Muscle of arm (tissue), 12 donors: ENCODE measurements around the gene TRAPPC2B. TPM values are rescaled to one million over a fixed set of nuclear protein-coding genes. Genes with fewer than 3 reads are reported as not detected.
"Not testable (repeated sequence)": the region's sequence is repeated elsewhere in the genome, so short reads cannot be mapped to it uniquely, and the experiment has no call there.

Experiments used
- DNase-seq: peaks from one replicate; pipeline ENCODE4 v3.0.0-alpha.2; 2013
- polyA plus RNA-seq, 12 donors: library from polyadenylated mRNA; unstranded; fragments of 120-200 nt; gene quantifications; one replicate each; pipeline ENCODE4 v1.2.1, GENCODE V29; 2013; ENCODE audit not compliant: insufficient read length in 12 of 12

The TRAPPC2B gene
- polyA plus RNA-seq, 12 donors: 12.0 to 18.6 (median 15.0) TPM; not detected in 2

DNA sequence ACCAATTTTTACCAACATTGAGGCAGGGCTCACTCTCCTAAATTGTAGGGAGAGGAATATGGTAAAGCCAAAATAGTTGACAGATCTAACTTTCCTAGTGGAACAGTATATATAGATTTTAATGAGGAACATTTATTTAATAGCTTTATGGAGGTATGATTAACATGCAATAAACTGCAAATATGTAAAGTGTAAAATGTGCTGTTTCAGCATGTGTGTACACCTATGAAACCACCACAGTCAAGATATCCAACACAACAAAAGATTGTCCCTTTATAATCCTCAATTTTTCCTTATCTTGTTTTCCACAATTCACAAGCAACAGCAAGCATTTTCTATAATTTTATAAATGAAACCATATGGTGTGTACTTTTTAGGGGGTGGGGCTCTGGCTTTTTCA lies 4.1 kb upstream of the TRAPPC2B start:
- DNase-seq: no peak

DNA sequence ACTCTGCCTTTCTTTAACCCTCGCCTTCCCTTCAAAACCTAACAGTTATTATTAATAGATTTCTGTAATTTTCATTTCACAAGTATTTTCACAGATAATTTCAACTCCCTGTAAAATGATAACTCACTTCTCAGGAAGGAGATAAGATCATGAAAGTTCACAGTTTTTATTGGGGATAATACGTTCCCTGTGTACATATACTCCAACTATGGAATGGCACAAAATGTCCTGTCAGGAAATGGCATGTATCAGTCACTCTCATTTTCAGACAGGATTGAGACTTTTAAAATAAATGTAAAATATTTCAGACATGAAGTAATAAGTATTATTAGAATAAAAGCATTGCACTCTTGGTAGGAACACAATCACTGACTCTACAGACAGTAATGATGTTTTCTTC lies 932 bp upstream of the TRAPPC2B start:
- no peak for DNase-seq

DNA sequence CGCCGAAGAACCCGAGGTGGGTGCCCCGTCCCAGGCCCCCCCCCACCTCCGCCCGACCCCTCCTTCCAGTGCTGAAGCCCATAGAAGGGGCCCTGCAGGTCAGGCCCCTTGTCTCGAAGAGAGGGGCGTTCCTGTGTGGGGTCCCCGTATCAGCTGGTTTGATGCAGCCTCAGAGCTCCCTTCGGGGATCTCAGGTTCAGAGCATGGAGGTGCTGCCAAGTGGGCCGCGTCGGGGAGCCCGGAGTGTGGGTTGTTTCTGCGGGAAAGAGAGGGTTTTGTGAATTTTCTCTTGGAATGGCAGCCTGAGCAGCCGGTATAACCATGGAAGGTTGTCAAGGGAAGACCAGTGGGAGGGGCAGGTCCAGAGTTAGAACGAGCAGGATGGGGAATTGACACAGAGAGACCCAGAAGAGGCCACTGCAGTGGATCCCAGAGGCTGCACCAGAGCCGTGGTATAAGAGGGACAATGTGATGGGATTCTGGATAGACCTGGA lies 384 bp downstream of the TRAPPC2B start:
- peak; percentile 31 for DNase-seq

GRCh38 chr19:57366776-57367175 lies 3.4 kb downstream of the TRAPPC2B start:
- no peak for DNase-seq

- no peak for DNase-seq
Observed at GRCh38 chr19:57374179-57374578, 10.8 kb downstream of the TRAPPC2B start.

- DNase-seq: not testable (repeated sequence)
Observed at GRCh38 chr19:57374647-57375046, 11.3 kb downstream of the TRAPPC2B start.

DNA sequence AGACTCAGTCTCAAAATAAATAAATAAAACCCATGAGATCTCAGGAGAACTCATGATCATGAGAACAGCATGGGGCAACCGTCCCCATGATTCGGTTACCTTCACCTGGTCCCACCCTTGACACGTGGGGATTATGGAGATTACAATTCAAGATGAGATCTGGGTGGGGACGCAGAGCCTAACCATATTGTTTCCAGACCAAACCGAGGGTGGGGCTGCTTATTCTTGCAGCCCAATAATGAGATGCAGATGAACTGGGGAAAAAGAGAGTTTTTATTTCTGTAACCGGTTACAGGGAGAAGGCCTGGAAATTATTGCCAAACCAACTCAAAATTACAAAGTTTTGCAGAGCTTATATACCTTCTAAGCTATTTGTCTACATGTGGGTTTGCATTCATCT lies 12.8 kb downstream of the TRAPPC2B start:
- no peak for DNase-seq

GRCh38 chr19:57377498-57378146 lies 14.3 kb downstream of the TRAPPC2B start:
- no peak for DNase-seq

- no peak for DNase-seq
Observed at GRCh38 chr19:57380923-57381322, 17.6 kb downstream of the TRAPPC2B start.

DNA sequence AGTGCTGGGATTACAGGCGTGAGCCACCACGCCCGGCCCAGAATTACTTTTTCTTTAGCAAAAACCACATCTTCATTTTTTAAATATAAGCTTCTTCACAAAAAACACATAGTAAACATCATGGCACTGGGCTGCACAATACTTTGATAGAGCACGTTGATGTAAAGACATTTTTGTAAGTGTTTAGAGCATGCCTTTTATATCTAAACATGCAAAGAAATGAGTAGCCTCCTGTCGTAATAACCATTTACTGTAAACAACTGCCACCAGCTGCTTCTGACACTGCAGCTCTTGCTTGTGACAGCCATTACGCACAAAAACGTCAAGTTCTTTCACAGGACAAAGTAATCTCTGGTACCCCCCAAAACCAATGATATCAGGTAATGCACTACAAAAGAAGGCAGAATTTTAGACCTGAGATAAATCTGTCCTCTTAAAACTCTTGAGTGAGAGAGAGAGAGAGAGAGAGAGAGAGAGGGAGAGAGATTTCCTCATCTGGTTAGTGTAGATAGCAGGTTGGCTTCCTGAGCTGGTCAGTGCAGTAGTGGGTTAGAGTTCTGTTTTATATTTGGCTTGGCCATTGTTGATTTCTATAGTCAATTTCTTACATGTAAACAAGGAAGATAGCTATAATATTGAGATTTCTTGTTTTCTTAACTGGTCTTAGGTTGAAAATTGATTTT lies 19.6 kb downstream of the TRAPPC2B start:
- DNase-seq: no peak

DNA sequence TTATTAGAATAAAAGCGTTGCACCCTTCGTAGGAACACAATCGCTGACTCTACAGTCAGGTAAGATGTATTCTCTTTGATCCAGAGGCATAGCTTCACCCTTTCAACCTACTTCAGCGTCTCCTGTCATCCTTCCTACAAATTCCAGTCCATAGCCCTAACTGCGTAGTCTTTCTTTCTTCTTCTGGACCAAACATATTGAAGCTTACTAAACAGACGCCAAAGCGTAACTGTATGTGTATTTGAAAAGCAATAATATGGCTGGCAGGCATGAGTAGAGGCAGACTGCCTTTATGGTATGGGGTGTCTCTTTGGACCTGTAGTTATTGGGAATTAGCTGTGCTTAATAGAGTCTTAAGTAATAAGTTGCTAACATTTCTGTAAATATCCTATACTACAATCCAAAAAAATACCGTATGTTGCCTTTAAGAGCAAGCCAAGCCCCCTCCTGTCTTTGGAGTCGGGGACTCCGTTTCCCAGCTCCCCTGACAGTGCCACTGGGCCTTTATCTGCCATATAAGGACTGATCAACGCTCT lies 25.9 kb downstream of the TRAPPC2B start:
- no peak for DNase-seq

DNA sequence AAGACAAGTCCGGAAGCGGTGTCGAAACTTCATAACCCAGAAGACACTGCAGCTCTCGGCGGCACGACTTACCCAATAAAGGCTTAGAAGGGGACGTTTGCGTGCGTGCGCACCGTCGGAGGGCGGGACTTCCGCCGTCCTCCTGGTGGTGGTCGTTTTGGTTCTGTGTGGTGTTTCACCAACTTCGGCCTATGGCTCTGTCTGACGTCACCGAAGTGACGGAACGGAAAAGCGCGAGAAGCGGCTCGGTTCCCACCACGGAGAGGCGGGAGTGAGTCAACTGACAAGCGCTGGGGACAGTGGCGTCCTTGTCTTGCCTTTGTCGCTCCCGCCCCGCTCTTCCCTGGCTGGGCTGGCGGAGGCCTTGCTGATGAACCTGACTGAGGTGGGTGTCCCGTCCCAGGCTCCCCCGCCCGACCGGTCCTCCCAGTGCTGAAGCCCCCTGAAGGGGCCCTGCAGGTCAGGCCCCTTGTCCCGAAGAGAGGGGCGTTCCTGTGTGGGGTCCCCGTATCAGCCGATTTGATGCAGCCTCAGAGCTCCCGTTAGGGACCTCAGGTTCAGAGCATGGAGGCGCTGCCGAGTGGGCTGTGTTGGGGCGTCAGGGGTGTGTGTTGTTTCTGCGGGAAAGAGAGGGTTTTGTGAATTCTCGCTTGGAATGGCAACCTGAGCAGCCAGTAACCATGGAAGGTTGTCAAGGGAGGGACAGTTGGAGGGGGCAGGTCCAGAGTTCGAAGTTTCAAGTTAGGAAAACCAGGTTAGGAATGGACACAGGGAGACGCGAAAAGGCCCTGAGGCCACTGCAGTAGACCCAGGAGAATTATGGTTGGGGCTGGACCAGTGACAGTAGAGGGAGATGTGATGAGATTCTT lies 26.6 kb downstream of the TRAPPC2B start, which contains the start of gene ZNF548:
Gene ZNF548, plus strand, starts transcription at position 125 of the 869 bp plus-strand sequence. Its CDS starts 246 bp downstream, at position 371.
- DNase-seq: peak; percentile 98

DNA sequence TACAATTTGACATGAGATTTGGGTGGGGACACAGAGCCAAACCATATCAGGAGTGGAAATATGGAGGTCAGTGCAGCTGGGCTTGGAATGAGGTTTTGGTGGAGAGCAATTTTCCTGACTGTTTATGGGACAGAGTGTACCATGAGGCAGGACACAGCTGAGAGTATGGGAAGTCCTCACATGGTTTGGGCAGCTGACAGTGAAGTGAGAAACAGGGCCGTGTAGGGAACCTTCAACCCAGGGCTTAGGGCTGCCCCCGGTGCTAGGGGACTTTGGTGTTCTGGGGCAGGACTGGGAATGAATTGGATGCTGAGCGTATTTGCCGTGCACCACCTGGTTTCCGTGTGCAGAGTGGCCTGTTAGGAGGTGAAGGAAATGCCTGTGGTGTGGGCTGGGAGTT lies 32.4 kb downstream of the TRAPPC2B start:
- DNase-seq: no peak

DNA sequence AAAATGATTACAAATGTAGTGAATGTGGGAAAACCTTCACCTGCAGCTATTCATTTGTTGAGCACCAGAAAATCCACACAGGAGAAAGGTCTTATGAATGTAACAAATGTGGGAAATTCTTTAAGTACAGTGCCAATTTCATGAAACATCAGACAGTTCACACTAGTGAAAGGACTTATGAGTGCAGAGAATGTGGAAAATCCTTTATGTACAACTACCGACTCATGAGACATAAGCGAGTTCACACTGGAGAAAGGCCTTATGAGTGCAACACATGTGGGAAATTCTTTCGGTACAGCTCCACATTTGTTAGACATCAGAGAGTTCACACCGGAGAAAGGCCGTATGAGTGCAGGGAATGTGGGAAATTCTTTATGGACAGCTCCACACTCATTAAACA lies 35.5 kb downstream of the TRAPPC2B start:
- DNase-seq: no peak

GRCh38 chr19:57403737-57404563 lies 40.6 kb downstream of the TRAPPC2B start:
- DNase-seq: no peak

- DNase-seq: peak; percentile 34
Observed at GRCh38 chr19:57406516-57407123, 43.3 kb downstream of the TRAPPC2B start.

DNA sequence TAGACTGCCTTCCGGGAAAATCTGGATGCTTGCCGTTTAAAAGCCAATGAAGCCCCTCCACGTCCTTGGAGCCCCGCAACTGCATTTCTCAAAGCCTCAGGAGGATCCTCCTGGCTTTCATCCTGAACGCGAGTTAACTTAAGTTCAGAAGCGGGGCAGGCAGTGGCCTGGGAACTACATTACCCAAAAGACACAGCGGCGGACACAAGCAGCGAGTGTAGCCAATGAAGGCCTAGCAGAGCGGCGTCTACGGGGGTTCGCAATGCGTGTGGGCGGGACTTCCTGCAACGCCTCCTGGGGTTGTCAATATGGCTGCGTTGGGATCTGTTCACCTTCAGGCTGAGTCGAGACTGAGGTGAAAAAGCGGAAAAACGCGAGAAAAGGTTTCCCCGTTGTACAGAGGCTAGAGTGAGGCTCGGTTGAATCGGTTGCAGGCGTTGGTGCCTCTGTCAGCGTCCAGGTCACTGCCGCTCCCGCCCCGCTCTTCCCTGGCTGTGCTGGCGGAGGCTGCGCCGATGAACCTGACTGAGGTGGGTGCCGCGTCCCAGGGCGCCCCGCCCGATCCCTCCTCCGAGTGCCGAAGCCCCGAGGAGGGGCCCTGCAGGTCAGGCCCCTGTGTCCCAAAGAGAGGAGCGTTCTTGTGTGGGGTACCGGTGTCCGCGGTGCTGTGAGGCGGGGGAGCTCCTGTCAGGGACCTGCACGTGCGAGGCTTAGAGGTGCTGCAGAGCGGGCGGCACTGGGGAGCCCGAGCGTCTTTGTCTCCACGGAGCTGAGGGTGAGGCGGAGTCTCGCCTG lies 47.7 kb downstream of the TRAPPC2B start, which contains the start of gene ZNF17:
Gene ZNF17, plus strand, starts transcription at position 285 of the 795 bp plus-strand sequence. CDS start 2,455 bp downstream, outside the sequence.
- peak; percentile 95 for DNase-seq
